Trophoblast cell (in vitro differentiated cells and primary cell): Measurements from ENCODE around the gene KLHL13.

Experiments used
- DNase-seq, 2 donors: peaks; one replicate each; pipeline ENCODE4 v3.0.0-alpha.2; 2016
- H2AFZ ChIP-seq: 2 replicates; pipeline ENCODE4 v1.6.1; 2013; ENCODE audit warnings: low read length, moderate library complexity, mild to moderate bottlenecking; ENCODE audit not compliant: insufficient read depth, poor library complexity
- H2AK5ac ChIP-seq: 2 replicates; pipeline ENCODE4 v1.6.1; 2013; ENCODE audit warnings: mild to moderate bottlenecking, low read length
- H2BK120ac ChIP-seq: 2 replicates; pipeline ENCODE4 v1.6.1; 2013; ENCODE audit warnings: low read length, mild to moderate bottlenecking, moderate library complexity; ENCODE audit not compliant: insufficient read depth, poor library complexity
- H2BK12ac ChIP-seq: 2 replicates; pipeline ENCODE4 v1.6.1; 2013; ENCODE audit warnings: mild to moderate bottlenecking, low read length, moderate library complexity
- H2BK5ac ChIP-seq: 2 replicates; pipeline ENCODE4 v1.6.1; 2013; ENCODE audit warnings: low read length, low read depth, moderate library complexity, mild to moderate bottlenecking; ENCODE audit not compliant: poor library complexity
- H3K14ac ChIP-seq: 2 replicates; pipeline ENCODE4 v1.6.1; 2013; ENCODE audit warnings: mild to moderate bottlenecking, low read length
- H3K18ac ChIP-seq: 2 replicates; pipeline ENCODE4 v1.6.1; 2013; ENCODE audit warnings: mild to moderate bottlenecking, low read length
- H3K23ac ChIP-seq: 2 replicates; pipeline ENCODE4 v1.6.1; 2013; ENCODE audit warnings: low read length
- H3K27ac ChIP-seq: 2 replicates; pipeline ENCODE4 v1.5.1; 2013; ENCODE audit warnings: low read depth, mild to moderate bottlenecking, inconsistent platforms, low read length, moderate library complexity
- H3K27me3 ChIP-seq: 2 replicates; pipeline ENCODE4 v1.6.1; 2013; ENCODE audit warnings: inconsistent platforms, mild to moderate bottlenecking, low read length, moderate library complexity; ENCODE audit not compliant: insufficient read depth
- H3K36me3 ChIP-seq, 2 experiments: 1 replicate in 1 of 2; 2 replicates in 1 of 2; pipeline ENCODE4 v1.6.1; 2013; ENCODE audit warnings: low read length in 2 of 2, mild to moderate bottlenecking in 2 of 2, moderate library complexity in 1 of 2; ENCODE audit not compliant: insufficient read depth in 2 of 2, control insufficient read depth in 1 of 2
- H3K4ac ChIP-seq: 2 replicates; pipeline ENCODE4 v1.6.1; 2013; ENCODE audit warnings: low read depth, mild to moderate bottlenecking, low read length, moderate library complexity
- H3K4me1 ChIP-seq, 2 experiments: 1 replicate in 1 of 2; 2 replicates in 1 of 2; pipeline ENCODE4 v1.6.1; 2013; ENCODE audit warnings: low read length in 2 of 2, mild to moderate bottlenecking in 2 of 2, moderate library complexity in 1 of 2; ENCODE audit not compliant: insufficient read depth in 2 of 2, control insufficient read depth in 1 of 2
- H3K4me2 ChIP-seq: 2 replicates; pipeline ENCODE4 v1.6.1; 2013; ENCODE audit warnings: inconsistent platforms, mild to moderate bottlenecking, low read length, moderate library complexity
- H3K4me3 ChIP-seq: 2 replicates; pipeline ENCODE4 v1.5.1; 2013; ENCODE audit warnings: mild to moderate bottlenecking, low read depth, low read length, inconsistent platforms
- H3K79me1 ChIP-seq: one replicate; pipeline ENCODE4 v1.6.1; 2013; ENCODE audit warnings: low read length
- H3K79me2 ChIP-seq: 2 replicates; pipeline ENCODE4 v1.6.1; 2013; ENCODE audit warnings: low read length, mild to moderate bottlenecking; ENCODE audit not compliant: control insufficient read depth, insufficient read depth, poor library complexity
- H3K9ac ChIP-seq: 2 replicates; pipeline ENCODE4 v1.6.1; 2013; ENCODE audit warnings: mild to moderate bottlenecking, low read length
- H3K9me3 ChIP-seq: 2 replicates; pipeline ENCODE4 v1.6.1; 2013; ENCODE audit warnings: low read depth, mild to moderate bottlenecking, control low read depth, inconsistent platforms, low read length; ENCODE audit not compliant: insufficient read depth
- H4K12ac ChIP-seq: 2 replicates; pipeline ENCODE4 v1.6.1; 2013; ENCODE audit warnings: low read depth, mild to moderate bottlenecking, low read length, moderate library complexity
- H4K8ac ChIP-seq: 2 replicates; pipeline ENCODE4 v1.6.1; 2013; ENCODE audit warnings: low read depth, mild to moderate bottlenecking, low read length, moderate library complexity
- H4K91ac ChIP-seq: one replicate; pipeline ENCODE4 v1.6.1; 2013; ENCODE audit warnings: low read depth, mild to moderate bottlenecking, low read length, moderate library complexity
- WGBS: extraction: QIAGEN DNeasy Blood & Tissue Kit; methylation state at CpG from one replicate; pipeline ENCODE4 v1.1.7; 2013; ENCODE audit warnings: missing lambda C conversion rate; ENCODE audit not compliant: insufficient read length, insufficient coverage; ENCODE audit errors: extremely low coverage; 5-methylcytosine and 5-hydroxymethylcytosine counted together

The KLHL13 gene

GRCh38 chrX:118143578-118143977, 27.0 kb upstream of the KLHL13 start:
- H2AFZ ChIP-seq, result no peak overlapping the region
- no peak overlapping the region for H4K12ac ChIP-seq
- no peaks in the 10 kb centered on the region for H3K79me1 ChIP-seq
- no peaks in the 10 kb centered on the region for H3K9me3 ChIP-seq
- H3K4ac ChIP-seq, result no peak overlapping the region
- no peaks in the 10 kb centered on the region for H3K27me3 ChIP-seq
- DNase-seq, result no peak
- H3K4me3 ChIP-seq, result no peak overlapping the region
- H3K18ac ChIP-seq, result no peak overlapping the region
- no peaks in the 10 kb centered on the region for H3K79me2 ChIP-seq
- no peak overlapping the region for H3K27ac ChIP-seq
- H4K91ac ChIP-seq, result no peak overlapping the region
- H2BK12ac ChIP-seq, result no peak overlapping the region
- no peak overlapping the region for H3K4me2 ChIP-seq
- H3K9ac ChIP-seq, result no peak overlapping the region
- no peak overlapping the region for H3K23ac ChIP-seq
- H3K36me3 ChIP-seq, result no peaks in the 10 kb centered on the region
- no peak overlapping the region for H3K14ac ChIP-seq
- H2AK5ac ChIP-seq, result no peak overlapping the region
- H3K4me1 ChIP-seq, result no peaks in the 10 kb centered on the region
- H2BK5ac ChIP-seq, result no peak overlapping the region
- H4K8ac ChIP-seq, result no peak overlapping the region
- no CpG with 5 or more reads among the region's 3 CpGs for whole genome bisulfite sequencing
- H2BK120ac ChIP-seq, result no peak overlapping the region

- Histone ChIP-seq H3K27ac (no peak overlapping the region), H3K4me2 (no peak overlapping the region), H4K12ac (no peak overlapping the region), H2AFZ (no peak overlapping the region), H3K18ac (no peak overlapping the region), H4K8ac (no peak overlapping the region), H3K9ac (no peak overlapping the region), H3K23ac (no peak overlapping the region), H2BK120ac (no peak overlapping the region), H2BK5ac (no peak overlapping the region), H3K4me1 (no peaks in the 10 kb centered on the region), H4K91ac (no peak overlapping the region), H3K79me2 (no peaks in the 10 kb centered on the region), H3K4me3 (no peak overlapping the region), H2AK5ac (no peak overlapping the region), H3K4ac (no peak overlapping the region), H3K36me3 (no peaks in the 10 kb centered on the region), H2BK12ac (no peak overlapping the region), H3K79me1 (no peaks in the 10 kb centered on the region), H3K9me3 (no peaks in the 10 kb centered on the region), H3K27me3 (no peaks in the 10 kb centered on the region), H3K14ac (no peak overlapping the region)
- WGBS, result no CpG with 5 or more reads among the region's 3 CpGs
- DNase-seq, result no peak
These were observed 14.7 kb upstream of the KLHL13 start for GRCh38 chrX:118131336-118131735.

- H3K4ac ChIP-seq, result no peak overlapping the region
These were observed 13.1 kb upstream of the KLHL13 start for GRCh38 chrX:118129681-118130080.

GRCh38 chrX:118128724-118129123, 12.1 kb upstream of the KLHL13 start:
- no peaks in the 10 kb centered on the region for H3K9me3 ChIP-seq
- WGBS, result no CpG with 5 or more reads among the region's 18 CpGs

More at GRCh38 chrX:118129681-118130080, 13.1 kb upstream of the KLHL13 start:
- H3K23ac ChIP-seq, result no peak overlapping the region
- no peaks in the 10 kb centered on the region for H3K79me2 ChIP-seq
- H3K36me3 ChIP-seq, result no peaks in the 10 kb centered on the region
- no peak overlapping the region for H2BK120ac ChIP-seq
- H3K27ac ChIP-seq, result no peak overlapping the region
- H3K79me1 ChIP-seq, result no peaks in the 10 kb centered on the region
- H3K27me3 ChIP-seq, result no peaks in the 10 kb centered on the region
- H2AFZ ChIP-seq, result no peak overlapping the region
- no peak overlapping the region for H2AK5ac ChIP-seq
- no peak overlapping the region for H4K91ac ChIP-seq
- no peak overlapping the region for H4K8ac ChIP-seq
- H3K18ac ChIP-seq, result no peak overlapping the region
- H2BK5ac ChIP-seq, result no peak overlapping the region
- no peak overlapping the region for H2BK12ac ChIP-seq
- H3K4me3 ChIP-seq, result no peak overlapping the region
- no peak overlapping the region for H4K12ac ChIP-seq
- H3K4me1 ChIP-seq, result no peaks in the 10 kb centered on the region
- no peak overlapping the region for H3K4me2 ChIP-seq
- H3K9me3 ChIP-seq, result no peaks in the 10 kb centered on the region
- H3K9ac ChIP-seq, result no peak overlapping the region
- no peak overlapping the region for H3K14ac ChIP-seq
- DNase-seq, result no peak

More at GRCh38 chrX:118128724-118129123, 12.1 kb upstream of the KLHL13 start:
- H3K4me3 ChIP-seq, result no peak overlapping the region
- no peak overlapping the region for H3K23ac ChIP-seq
- no peaks in the 10 kb centered on the region for H3K79me2 ChIP-seq
- DNase-seq, result no peak
- no peak overlapping the region for H2AK5ac ChIP-seq
- no peak overlapping the region for H4K91ac ChIP-seq
- no peak overlapping the region for H4K8ac ChIP-seq
- no peak overlapping the region for H3K14ac ChIP-seq
- no peaks in the 10 kb centered on the region for H3K79me1 ChIP-seq
- H3K18ac ChIP-seq, result no peak overlapping the region
- no peak overlapping the region for H3K9ac ChIP-seq
- no peak overlapping the region for H3K27ac ChIP-seq
- no peaks in the 10 kb centered on the region for H3K27me3 ChIP-seq
- no peak overlapping the region for H3K4me2 ChIP-seq
- no peak overlapping the region for H4K12ac ChIP-seq
- H2BK5ac ChIP-seq, result no peak overlapping the region
- no peak overlapping the region for H2AFZ ChIP-seq
- H3K4me1 ChIP-seq, result no peaks in the 10 kb centered on the region
- H2BK120ac ChIP-seq, result no peak overlapping the region
- H2BK12ac ChIP-seq, result no peak overlapping the region
- no peak overlapping the region for H3K4ac ChIP-seq
- no peaks in the 10 kb centered on the region for H3K36me3 ChIP-seq
